Smooth muscle cell (in vitro differentiated cells): ENCODE results near the gene HSPA12B. TPM values are rescaled to one million over a fixed set of nuclear protein-coding genes. Genes with fewer than 3 reads are reported as not detected.

Experiments
- DNase-seq: peaks from one replicate; lab custom pipeline; 2025; ENCODE audit not compliant: unreplicated experiment; lab: John Stamatoyannopoulos, UW
- H2AFZ ChIP-seq: fragments of 200-600 bp; sonication (generic); 2 replicates; pipeline ENCODE4 v1.6.0; 2016; ENCODE audit warnings: antibody characterized with exemption, low read depth, mild to moderate bottlenecking
- H3F3A ChIP-seq: fragments of 200-600 bp; sonication (generic); 2 replicates; pipeline ENCODE4 v1.6.0; 2017; ENCODE audit warnings: antibody characterized with exemption, low read depth
- H3K27ac ChIP-seq: fragments of 200-600 bp; sonication (generic); 2 replicates; pipeline ENCODE4 v1.5.1; 2016; ENCODE audit warnings: low read depth, mild to moderate bottlenecking
- H3K27me3 ChIP-seq: fragments of 200-600 bp; sonication (generic); 2 replicates; pipeline ENCODE4 v1.6.1; 2016; ENCODE audit warnings: low read depth, mild to moderate bottlenecking
- H3K36me3 ChIP-seq: fragments of 200-600 bp; sonication (generic); 2 replicates; pipeline ENCODE4 v1.5.1; 2016; ENCODE audit warnings: low read depth
- H3K4me1 ChIP-seq: fragments of 200-600 bp; sonication (generic); 2 replicates; pipeline ENCODE4 v1.5.1; 2016; ENCODE audit warnings: low read depth
- H3K4me2 ChIP-seq: fragments of 200-600 bp; sonication (generic); 2 replicates; pipeline ENCODE4 v1.6.0; 2016; ENCODE audit warnings: mild to moderate bottlenecking
- H3K4me3 ChIP-seq: fragments of 200-600 bp; sonication (generic); 2 replicates; pipeline ENCODE4 v1.5.1; 2016; ENCODE audit warnings: mild to moderate bottlenecking
- H3K79me2 ChIP-seq: fragments of 200-600 bp; sonication (generic); 2 replicates; pipeline ENCODE4 v1.6.0; 2016; ENCODE audit warnings: low read depth, mild to moderate bottlenecking
- H3K9ac ChIP-seq: fragments of 200-600 bp; sonication (generic); 2 replicates; pipeline ENCODE4 v1.6.0; 2016; ENCODE audit warnings: low read depth
- H3K9me3 ChIP-seq: fragments of 200-600 bp; sonication (generic); replicated peaks from 2 replicates; pipeline ENCODE4 v1.5.1; 2016; ENCODE audit warnings: low read depth
- H4K20me1 ChIP-seq: fragments of 200-600 bp; sonication (generic); 2 replicates; pipeline ENCODE4 v1.6.0; 2016; ENCODE audit warnings: low read depth
- CTCF ChIP-seq: fragments of 200-600 bp; sonication (generic); IDR thresholded peaks from 2 replicates; pipeline ENCODE4 v1.5.1; 2017; ENCODE audit warnings: borderline replicate concordance, mild to moderate bottlenecking, antibody characterized with exemption; ENCODE audit not compliant: insufficient read depth, poor library complexity, severe bottlenecking
- WGBS: methylation state at CpG from one replicate; pipeline ENCODE4 v1.1.7; 2016; ENCODE audit warnings: low lambda C conversion rate; 5-methylcytosine and 5-hydroxymethylcytosine counted together
- polyA plus RNA-seq: library from polyadenylated mRNA; unstranded; fragments of >200 nt; fragmentation: Nextera tagmentation; extraction: Ambion mirVana; gene quantifications from 2 replicates; pipeline ENCODE4 v1.2.1, GENCODE V29; 2016
- total RNA-seq: library from RNA; depleted of rRNA; stranded (reverse); fragments of >200 nt; gene quantifications from 2 replicates; pipeline ENCODE4 v1.2.3, GENCODE V29; 2014

Gene HSPA12B
- total and polyA plus RNA-seq, 2 experiments from 2014 or later, result 0.04 to 1.0 TPM

DNA sequence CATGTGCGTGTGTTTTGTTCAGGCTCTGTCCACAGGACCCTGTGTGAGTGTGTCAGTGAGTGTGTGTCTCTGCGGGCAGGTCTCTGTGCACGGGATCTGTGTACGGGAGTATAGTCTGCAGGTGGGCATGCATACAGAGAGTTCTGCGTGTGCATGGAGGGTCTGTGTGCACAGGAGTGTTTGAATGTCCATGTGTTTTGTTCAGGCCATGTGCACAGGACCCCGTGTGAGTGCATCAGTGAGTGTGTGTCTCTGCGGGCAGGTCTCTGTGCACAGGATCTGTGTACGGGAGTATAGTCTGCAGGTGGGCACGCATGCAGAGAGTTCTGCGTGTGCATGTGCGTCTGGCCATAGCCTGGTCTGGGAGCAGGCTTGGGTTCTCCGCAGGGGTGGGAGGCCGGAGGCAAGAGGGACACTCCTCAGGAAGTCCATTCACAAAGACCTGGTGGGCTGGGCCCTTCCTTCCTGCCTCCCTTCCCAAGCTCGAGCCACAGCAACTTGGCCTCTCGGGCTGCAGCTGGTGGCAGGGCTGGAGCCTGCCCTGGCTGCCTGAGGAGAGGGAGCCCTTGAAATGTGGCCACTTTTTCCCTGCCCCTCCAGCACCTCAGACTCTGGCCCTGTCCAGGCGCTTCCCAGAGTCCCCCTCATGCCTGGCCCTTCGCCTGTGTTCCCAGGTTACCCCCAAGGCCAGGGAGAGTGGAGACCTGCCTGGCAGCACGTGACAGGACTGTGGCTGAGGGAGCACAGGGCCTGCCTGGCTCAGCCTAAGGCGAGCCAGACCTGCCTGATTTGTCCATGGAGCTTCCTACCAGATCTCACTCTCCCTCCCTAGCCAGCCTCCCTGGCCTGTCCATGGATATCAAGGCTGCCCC lies 6.8 kb downstream of the HSPA12B start:
- H2AFZ ChIP-seq, result no peak overlapping the region
- H3K4me1 ChIP-seq, result no peaks in the 10 kb centered on the region
- H3K27me3 ChIP-seq, result no peaks in the 10 kb centered on the region
- H3K79me2 ChIP-seq, result no peaks in the 10 kb centered on the region
- TF ChIP-seq CTCF, result no peak
- H4K20me1 ChIP-seq, result no peaks in the 10 kb centered on the region
- H3K36me3 ChIP-seq, result no peaks in the 10 kb centered on the region
- no peaks in the 10 kb centered on the region for H3K9me3 ChIP-seq
- H3K27ac ChIP-seq, result no peak overlapping the region
- 80% methylated on average over 19 of the region's 19 CpGs for WGBS
- no peaks in the 10 kb centered on the region for H3F3A ChIP-seq
- H3K4me3 ChIP-seq, result no peak overlapping the region
- H3K4me2 ChIP-seq, result no peak overlapping the region
- H3K9ac ChIP-seq, result no peak overlapping the region
- no peak for DNase-seq

- WGBS, result 83% methylated on average over 7 of the region's 7 CpGs
- DNase-seq, result no peak
Observed at GRCh38 chr20:3739926-3740451, 7.5 kb downstream of the HSPA12B start.

GRCh38 chr20:3740615-3741301 lies 8.3 kb downstream of the HSPA12B start:
- Histone ChIP-seq H3K27me3 (peaks cover 2% of the 10 kb centered on the region), H3F3A (no peaks in the 10 kb centered on the region), H3K27ac (no peak overlapping the region), H3K36me3 (no peaks in the 10 kb centered on the region), H3K9ac (no peak overlapping the region), H4K20me1 (no peaks in the 10 kb centered on the region), H3K4me1 (no peaks in the 10 kb centered on the region), H3K9me3 (no peaks in the 10 kb centered on the region), H2AFZ (no peak overlapping the region), H3K79me2 (no peaks in the 10 kb centered on the region), H3K4me3 (no peak overlapping the region), H3K4me2 (no peak overlapping the region)
- no peak for TF ChIP-seq CTCF
- 92% methylated on average over 15 of the region's 15 CpGs for WGBS
- DNase-seq, result no peak

More at GRCh38 chr20:3739926-3740451, 7.5 kb downstream of the HSPA12B start:
- Histone ChIP-seq H3K4me2 (no peak overlapping the region), H3K4me3 (no peak overlapping the region), H3K4me1 (no peaks in the 10 kb centered on the region), H4K20me1 (no peaks in the 10 kb centered on the region), H3F3A (no peaks in the 10 kb centered on the region), H3K36me3 (no peaks in the 10 kb centered on the region), H3K79me2 (no peaks in the 10 kb centered on the region), H3K27me3 (no peaks in the 10 kb centered on the region), H3K27ac (no peak overlapping the region), H2AFZ (no peak overlapping the region), H3K9me3 (no peaks in the 10 kb centered on the region), H3K9ac (no peak overlapping the region)
- no peak for TF ChIP-seq CTCF
